GM19372 (cell line): ENCODE results near the gene SH3BP2.
"Not testable (repeated sequence)": the region's sequence is repeated elsewhere in the genome, so short reads cannot be mapped to it uniquely, and the experiment has no call there.

Experiments
- ATAC-seq: cut with Tn5 transposase; IDR thresholded peaks from one replicate; pipeline ENCODE4 v1.9.1; 2021; ENCODE audit warnings: mild to moderate bottlenecking, low read depth, moderate library complexity; ENCODE audit not compliant: unreplicated experiment

Gene SH3BP2

GRCh38 chr4:2762048-2762447 lies 30.8 kb upstream of the SH3BP2 start:
- no peak for ATAC-seq

DNA sequence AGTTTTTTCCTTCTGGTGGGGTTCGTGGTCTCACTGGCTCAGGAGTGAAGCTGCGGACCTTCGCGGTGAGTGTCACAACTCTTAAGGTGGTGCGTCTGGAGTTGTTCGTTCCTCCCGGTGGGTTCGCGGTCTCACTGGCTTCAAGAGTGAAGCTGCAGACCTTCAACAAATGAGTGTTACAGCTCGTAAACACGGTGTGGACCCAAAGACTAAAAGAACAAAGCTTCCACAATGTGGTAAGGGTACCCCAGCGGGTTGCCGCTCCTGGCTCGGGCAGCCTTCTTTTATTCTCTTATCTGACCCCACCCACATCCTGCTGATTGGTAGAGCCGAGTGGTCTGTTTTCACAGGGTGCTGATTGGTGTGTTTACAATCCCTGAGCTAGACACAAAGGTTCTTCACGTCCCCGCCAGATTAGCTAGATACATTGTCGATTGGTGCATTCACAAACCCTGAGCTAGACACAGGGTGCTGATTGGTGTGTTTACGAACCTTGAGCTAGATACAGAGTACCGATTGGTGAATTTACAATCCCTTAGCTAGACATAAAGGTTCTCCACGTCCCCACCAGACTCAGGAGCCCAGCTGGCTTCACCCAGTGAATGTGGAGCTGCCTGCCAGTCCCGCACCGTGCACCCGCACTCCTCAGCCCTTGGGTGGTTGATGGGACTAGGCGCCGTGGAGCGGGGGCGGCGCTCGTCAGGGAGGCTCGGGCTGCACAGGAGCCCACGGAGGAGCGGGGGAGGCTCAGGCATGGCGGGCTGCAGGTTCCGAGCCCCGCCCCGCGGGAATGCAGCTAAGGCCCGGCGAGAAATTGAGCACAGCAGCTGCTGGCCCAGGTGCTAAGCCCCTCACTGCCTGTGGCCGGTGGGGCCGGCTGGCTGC lies 30.2 kb upstream of the SH3BP2 start:
- ATAC-seq, result not testable (repeated sequence)

- peak; percentile 15 for ATAC-seq
Observed at GRCh38 chr4:2763511-2763967, 29.3 kb upstream of the SH3BP2 start.

GRCh38 chr4:2765832-2766526 lies 26.9 kb upstream of the SH3BP2 start:
- no peak for ATAC-seq

GRCh38 chr4:2767046-2767704 lies 25.7 kb upstream of the SH3BP2 start:
- no peak for ATAC-seq

DNA sequence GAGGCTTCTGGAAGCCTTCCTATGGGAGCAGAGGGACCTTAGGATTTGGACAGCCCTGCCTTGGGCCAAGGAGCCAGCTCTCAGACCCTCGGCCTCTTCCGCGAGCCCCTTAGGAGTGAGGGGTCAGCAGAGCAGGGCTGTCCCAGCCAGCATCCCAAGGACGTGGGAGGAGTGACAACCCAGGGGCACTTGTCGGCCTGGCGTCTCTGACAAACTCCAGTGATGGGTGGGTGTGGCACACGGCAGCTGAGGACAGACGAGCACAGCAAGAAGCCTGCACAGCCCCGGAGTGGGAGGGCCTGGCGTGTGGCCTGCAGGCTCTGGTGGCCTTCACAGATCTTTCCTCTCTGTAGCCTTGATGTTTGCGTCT lies 25.2 kb upstream of the SH3BP2 start:
- ATAC-seq, result no peak

GRCh38 chr4:2768124-2768523 lies 24.8 kb upstream of the SH3BP2 start:
- no peak for ATAC-seq

GRCh38 chr4:2768921-2769336 lies 24.0 kb upstream of the SH3BP2 start:
- no peak for ATAC-seq

GRCh38 chr4:2771264-2771663 lies 21.6 kb upstream of the SH3BP2 start:
- no peak for ATAC-seq

DNA sequence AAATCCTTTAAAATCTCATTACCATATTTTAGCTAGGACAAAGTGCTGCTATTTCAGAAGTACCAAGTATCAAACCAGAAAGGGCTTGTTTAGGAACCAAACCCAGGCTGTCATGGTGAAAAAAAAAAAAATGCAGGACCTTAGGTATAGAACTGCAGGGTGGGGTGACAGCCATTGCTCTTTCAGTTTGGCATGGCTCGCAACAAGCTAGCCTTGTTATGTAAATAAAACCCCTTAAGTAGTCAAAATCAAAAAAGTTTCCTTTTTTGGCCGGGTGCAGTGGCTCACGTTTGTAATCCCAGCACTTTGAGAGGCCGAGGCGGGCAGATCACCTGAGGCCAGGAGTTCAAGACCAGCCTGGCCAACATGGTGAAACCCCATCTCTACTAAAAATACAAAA lies 12.2 kb upstream of the SH3BP2 start:
- not testable (repeated sequence) for ATAC-seq

GRCh38 chr4:2781911-2782310 lies 11.0 kb upstream of the SH3BP2 start:
- ATAC-seq, result no peak

DNA sequence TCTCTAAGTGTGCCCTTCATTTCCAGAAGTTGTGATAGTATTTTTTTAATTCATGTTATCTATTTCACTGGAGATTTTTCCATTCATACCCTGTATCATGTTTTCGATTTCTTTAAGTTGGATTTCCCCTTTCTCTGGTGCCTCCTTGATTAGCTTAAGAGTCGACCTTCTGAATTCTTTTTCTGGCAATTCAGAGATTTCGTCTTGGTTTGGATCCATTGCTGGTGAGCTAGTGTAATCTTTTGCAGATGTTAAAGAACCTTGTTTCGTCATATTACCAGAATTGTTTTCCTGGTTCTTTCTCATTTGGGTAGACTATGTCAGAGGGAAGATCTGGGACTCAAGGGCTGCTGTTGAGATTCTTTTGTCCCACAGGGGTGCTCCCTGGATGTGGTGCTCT lies 9.1 kb upstream of the SH3BP2 start:
- no peak for ATAC-seq

DNA sequence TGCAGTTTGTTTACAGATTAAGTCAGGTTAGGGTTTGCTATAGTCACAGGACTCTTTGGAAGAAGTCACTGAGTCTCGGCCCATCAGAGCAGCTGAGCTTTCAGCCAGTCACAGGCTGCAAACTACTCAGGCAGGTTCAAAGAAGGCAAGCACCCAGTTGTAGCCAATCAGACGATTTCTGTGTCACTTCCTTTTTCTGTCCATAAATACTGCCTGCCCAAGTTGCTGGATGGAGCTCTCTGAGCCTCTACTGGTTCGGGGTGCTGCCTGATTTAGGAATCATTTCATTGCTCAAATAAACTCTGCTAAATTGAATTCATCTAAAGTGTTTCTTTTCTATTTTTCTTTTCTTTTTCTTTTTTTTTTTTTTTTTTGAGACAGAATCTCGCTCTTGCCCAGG lies 7.3 kb upstream of the SH3BP2 start:
- ATAC-seq, result no peak

DNA sequence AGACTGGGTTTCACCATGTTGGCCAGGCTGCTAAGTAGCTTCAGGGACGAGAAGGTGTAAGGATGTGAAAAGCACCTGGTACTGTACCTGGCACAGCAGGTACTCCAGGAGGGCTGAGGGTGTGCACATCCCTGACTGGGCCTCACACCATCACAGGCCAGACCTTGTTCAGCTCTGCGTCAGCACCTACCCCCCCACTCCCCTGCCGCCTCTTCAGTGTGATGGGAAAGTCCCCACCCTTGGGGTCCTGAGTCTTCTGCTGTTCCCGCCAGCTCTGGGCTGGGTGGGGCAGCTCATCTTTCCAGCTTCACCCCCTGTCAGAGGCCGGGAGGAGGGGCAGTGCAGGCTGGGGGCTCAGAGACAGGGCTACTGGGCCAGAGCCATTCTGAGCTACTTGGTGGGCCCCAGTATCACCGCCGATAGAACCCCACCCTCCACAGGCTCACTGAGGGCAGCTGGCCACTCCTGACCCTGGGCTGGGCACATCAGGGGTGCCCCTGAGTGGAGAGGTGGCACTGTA lies 6.7 kb upstream of the SH3BP2 start:
- ATAC-seq, result no peak

- no peak for ATAC-seq
Observed at GRCh38 chr4:2786794-2787229, 6.1 kb upstream of the SH3BP2 start.

GRCh38 chr4:2787230-2788100 lies 5.4 kb upstream of the SH3BP2 start:
- peak; percentile 72 for ATAC-seq

GRCh38 chr4:2788101-2788500 lies 4.8 kb upstream of the SH3BP2 start:
- no peak for ATAC-seq

DNA sequence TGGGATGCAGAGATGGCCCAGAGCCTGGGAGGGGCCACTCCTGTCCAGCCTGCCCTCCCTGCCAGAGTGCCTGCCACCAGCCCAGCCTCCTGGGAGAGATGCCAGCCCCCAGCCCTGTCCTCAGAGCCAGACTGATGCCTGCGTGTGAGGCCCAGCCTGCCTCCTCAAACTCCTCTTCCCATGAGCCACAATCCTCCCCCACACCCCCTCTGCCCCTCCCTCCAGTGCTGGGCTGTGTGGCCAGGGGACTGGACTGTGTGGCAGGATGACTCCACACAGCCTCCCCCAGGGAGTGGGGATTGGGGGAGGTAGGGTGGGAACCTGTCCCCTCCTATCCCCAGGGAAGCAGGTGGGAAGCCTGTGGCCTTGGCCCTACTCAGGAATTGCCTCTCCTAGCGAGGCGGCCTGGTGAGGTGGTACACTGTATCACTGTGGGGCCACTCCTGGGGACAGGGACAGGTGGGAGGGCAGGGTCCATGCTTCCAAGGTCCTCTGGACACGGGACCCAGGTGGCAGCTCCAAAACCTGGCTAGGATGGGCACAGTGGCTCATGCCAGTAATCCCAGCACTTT lies 4.3 kb upstream of the SH3BP2 start:
- no peak for ATAC-seq

DNA sequence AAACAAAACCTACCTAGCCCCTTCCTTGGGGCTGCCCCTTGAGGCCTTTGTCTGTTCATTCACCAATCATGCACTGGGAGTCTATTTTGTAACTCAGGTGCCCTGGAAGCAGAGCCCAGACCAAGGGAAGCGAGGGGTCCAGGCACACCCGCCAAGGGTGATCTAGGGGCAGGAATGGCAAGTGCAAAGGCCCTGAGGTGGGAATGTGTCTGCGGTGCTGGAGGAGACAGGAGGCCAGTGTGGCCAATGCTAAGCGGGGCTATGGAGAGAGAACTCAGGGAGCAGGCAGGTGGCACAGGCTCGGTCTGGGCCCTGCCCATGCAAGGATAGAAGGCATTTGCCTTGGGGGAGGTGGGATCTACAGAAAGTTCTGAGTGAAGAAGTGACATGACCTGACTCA lies 3.5 kb upstream of the SH3BP2 start:
- no peak for ATAC-seq
